B cell (primary cell): Measurements from ENCODE around the gene ABR. TPM values are rescaled to one million over a fixed set of nuclear protein-coding genes. Genes with fewer than 3 reads are reported as not detected.

Experiments used
- ATAC-seq: fragments of 200-7000 bp; cut with Tn5 transposase; one replicate; pipeline ENCODE4 v1.10.0; 2021; ENCODE audit warnings: low read depth, mild to moderate bottlenecking, moderate number of reproducible peaks, moderate library complexity
- CTCF ChIA-PET: fragments of 350-600 bp; sonication (Branson Sonifier 250); formaldehyde crosslinking; loops from one replicate; lab custom pipeline; 2021; ENCODE audit warnings: antibody characterized with exemption, inconsistent platforms; lab: Charles Lee
- POLR2A ChIA-PET: fragments of 350-600 bp; sonication (Branson Sonifier 250); formaldehyde crosslinking; loops from one replicate; lab custom pipeline; 2021; ENCODE audit warnings: antibody characterized with exemption; lab: Charles Lee
- DNase-seq: peaks from one replicate; pipeline ENCODE4 v3.0.0; 2013
- H2AFZ ChIP-seq: 2 replicates; pipeline ENCODE4 v1.6.1; 2012; ENCODE audit warnings: mild to moderate bottlenecking, low read depth, low read length; ENCODE audit not compliant: insufficient read depth, poor library complexity, severe bottlenecking
- H3K27ac ChIP-seq, 2 donors: 1 replicate in 1 of 2; 2 replicates in 1 of 2; pipeline ENCODE4 v1.5.1; 2012 to 2013; ENCODE audit warnings: low read length in 2 of 2, mild to moderate bottlenecking in 2 of 2, moderate library complexity in 1 of 2
- H3K27me3 ChIP-seq, 4 experiments: fragments of 200-600 bp in 1 of 4; sonication (generic) in 1 of 4; replicated peaks in 1 of 4; 1 replicate in 2 of 4; 2 replicates in 2 of 4; pipeline versions ENCODE4 v1.6.1 to v1.7.0; 2013 to 2016; ENCODE audit warnings: low read length in 3 of 4, mild to moderate bottlenecking in 2 of 4, mixed read lengths in 1 of 4, moderate library complexity in 1 of 4; ENCODE audit not compliant: insufficient read depth in 4 of 4, control insufficient read depth in 3 of 4; ENCODE audit errors: control extremely low read depth in 1 of 4
- H3K36me3 ChIP-seq, 2 experiments: replicated peaks in 1 of 2; 1 replicate in 1 of 2; 2 replicates in 1 of 2; pipeline versions ENCODE4 v1.6.1 to v1.7.1; 2013; ENCODE audit warnings: low read length in 1 of 2; ENCODE audit not compliant: insufficient read depth in 2 of 2, control insufficient read depth in 1 of 2; ENCODE audit errors: control extremely low read depth in 1 of 2, extremely low read depth in 1 of 2
- H3K4me1 ChIP-seq, 2 donors: fragments of 200-600 bp in 1 of 2; sonication (generic) in 1 of 2; 1 replicate in 1 of 2; 2 replicates in 1 of 2; pipeline versions ENCODE4 v1.5.1 to v1.6.1; 2013 to 2017; ENCODE audit warnings: low read length in 2 of 2; ENCODE audit not compliant: control insufficient read depth in 2 of 2, insufficient read depth in 2 of 2
- H3K4me2 ChIP-seq: replicated peaks from 2 replicates; pipeline ENCODE3; 2012; ENCODE audit warnings: mild to moderate bottlenecking, low read depth, low read length; ENCODE audit not compliant: poor library complexity, severe bottlenecking
- H3K4me3 ChIP-seq, 5 experiments: fragments of 200-600 bp in 1 of 5; sonication (generic) in 1 of 5; 1 replicate in 3 of 5; 2 replicates in 2 of 5; pipeline versions ENCODE4 v1.5.1 to v1.7.0; 2011 to 2016; ENCODE audit warnings: low read length in 4 of 5, mild to moderate bottlenecking in 4 of 5, low read depth in 2 of 5, control low read depth in 1 of 5, moderate library complexity in 1 of 5; ENCODE audit not compliant: insufficient read depth in 1 of 5; ENCODE audit errors: control extremely low read depth in 1 of 5, extremely low read depth in 1 of 5
- H3K79me2 ChIP-seq: fragments of 200-600 bp; sonication (generic); one replicate; pipeline ENCODE4 v1.6.0; 2016; ENCODE audit warnings: low read length; ENCODE audit not compliant: control insufficient read depth, insufficient read depth
- H3K9ac ChIP-seq: fragments of 200-600 bp; sonication (generic); 2 replicates; pipeline ENCODE4 v1.6.1; 2017; ENCODE audit warnings: mild to moderate bottlenecking, low read length, moderate library complexity
- H3K9me3 ChIP-seq, 3 donors: one replicate each; pipeline versions ENCODE4 v1.6.1 to v1.7.1; 2013; ENCODE audit warnings: low read length in 2 of 3; ENCODE audit not compliant: control insufficient read depth in 2 of 3, insufficient read depth in 1 of 3; ENCODE audit errors: control extremely low read depth in 1 of 3
- H4K20me1 ChIP-seq: 2 replicates; pipeline ENCODE4 v1.6.0; 2012; ENCODE audit warnings: mild to moderate bottlenecking, low read length; ENCODE audit not compliant: insufficient read depth, control insufficient read depth, poor library complexity, severe bottlenecking
- H3K27ac Mint-ChIP-seq: one replicate; pipeline ENCODE4 v1.8.0; 2021; ENCODE audit warnings: mixed read lengths
- H3K27me3 Mint-ChIP-seq: one replicate; pipeline ENCODE4 v1.8.0; 2021; ENCODE audit warnings: mixed read lengths
- H3K4me1 Mint-ChIP-seq: one replicate; pipeline ENCODE4 v1.8.0; 2021; ENCODE audit warnings: mixed read lengths
- H3K4me3 Mint-ChIP-seq: one replicate; pipeline ENCODE4 v1.8.0; 2021; ENCODE audit warnings: mixed read lengths
- H3K9me3 Mint-ChIP-seq: one replicate; pipeline ENCODE4 v1.8.0; 2022; ENCODE audit warnings: mixed read lengths; ENCODE audit not compliant: insufficient read depth
- EZH2 ChIP-seq: IDR thresholded peaks from 2 replicates; pipeline ENCODE4 v1.6.1; 2012; ENCODE audit warnings: borderline replicate concordance, low read depth, mild to moderate bottlenecking, moderate library complexity, low read length; ENCODE audit not compliant: insufficient read depth, poor library complexity, severe bottlenecking
- WGBS: methylation state at CpG from one replicate; pipeline ENCODE4 v1.1.5; 2013; ENCODE audit warnings: missing lambda C conversion rate; ENCODE audit not compliant: insufficient coverage; 5-methylcytosine and 5-hydroxymethylcytosine counted together
- intact Hi-C: fragments of 100-400 bp; cut with micrococcal nuclease; formaldehyde crosslinking; loops from one replicate; pipeline ENCODE4 v1.10.0; 2022
- polyA plus RNA-seq: library from polyadenylated mRNA; depleted of rRNA; stranded (reverse); fragments of >200 nt; gene quantifications from 2 replicates; pipeline ENCODE4 v1.2.3, GENCODE V29; 2012
- total RNA-seq, 2 donors: library from RNA; stranded (reverse); fragments of 120-200 nt in 1 of 2; gene quantifications; 1 replicate in 1 of 2; 2 replicates in 1 of 2; pipeline versions ENCODE4 v1.2.3 to v1.2.4, GENCODE V29; 2013 to 2022
- TF ChIP-seq, protein P1 (sequence below): fragments of 200-600 bp; IDR thresholded peaks from one replicate; pipeline ENCODE4 v1.8.0; 2022; ENCODE audit warnings: antibody characterized with exemption, mild to moderate bottlenecking

Gene ABR
- total and polyA plus RNA-seq, 2 donors (not counting 1 experiment from before 2014, with no cell fraction given) = 79.8 to 262 TPM

- Histone ChIP-seq H3K4me1 (peaks cover 12% of the 10 kb centered on the region in 2 donors), H3K79me2 (peaks cover 76% of the 10 kb centered on the region), H3K4me2 (peak overlapping the region; percentile 51), H3K9me3 (peaks cover 0 to 4% (median under 1%) of the 10 kb centered on the region in 3 donors), H3K9ac (no peak overlapping the region), H3K27me3 (no peaks in the 10 kb centered on the region), H3K27ac (no peak overlapping the region), H4K20me1 (peaks cover 92% of the 10 kb centered on the region), H2AFZ (no peak overlapping the region), H3K36me3 (peaks cover 2 to 9% of the 10 kb centered on the region in 2 experiments), H3K4me3 (no peak overlapping the region)
- intact Hi-C loops = loop anchor here (2.0 kb wide), 2 partner anchors 63 to 135 kb away; no protein-coding TSS in a partner anchor
- ATAC-seq (no peak), DNase-seq (no peak)
- H3K27me3 Mint-ChIP-seq = no peaks in the 10 kb centered on the region
- peaks cover 15% of the 10 kb centered on the region for H3K4me1 Mint-ChIP-seq
- 73% methylated on average over 22 of the region's 24 CpGs for WGBS
- no peaks in the 10 kb centered on the region for H3K9me3 Mint-ChIP-seq
- ChIA-PET CTCF (interaction anchor here (1.0 to 6.2 kb wide), 11 partner anchors 18 to 209 kb away, joined by 3 to 138 read pairs (median 7); no protein-coding TSS in a partner anchor), POLR2A (no interaction called here)
- H3K4me3 Mint-ChIP-seq = no peak overlapping the region
- TF ChIP-seq EZH2 = no peak
- TF ChIP-seq, protein P1, sequence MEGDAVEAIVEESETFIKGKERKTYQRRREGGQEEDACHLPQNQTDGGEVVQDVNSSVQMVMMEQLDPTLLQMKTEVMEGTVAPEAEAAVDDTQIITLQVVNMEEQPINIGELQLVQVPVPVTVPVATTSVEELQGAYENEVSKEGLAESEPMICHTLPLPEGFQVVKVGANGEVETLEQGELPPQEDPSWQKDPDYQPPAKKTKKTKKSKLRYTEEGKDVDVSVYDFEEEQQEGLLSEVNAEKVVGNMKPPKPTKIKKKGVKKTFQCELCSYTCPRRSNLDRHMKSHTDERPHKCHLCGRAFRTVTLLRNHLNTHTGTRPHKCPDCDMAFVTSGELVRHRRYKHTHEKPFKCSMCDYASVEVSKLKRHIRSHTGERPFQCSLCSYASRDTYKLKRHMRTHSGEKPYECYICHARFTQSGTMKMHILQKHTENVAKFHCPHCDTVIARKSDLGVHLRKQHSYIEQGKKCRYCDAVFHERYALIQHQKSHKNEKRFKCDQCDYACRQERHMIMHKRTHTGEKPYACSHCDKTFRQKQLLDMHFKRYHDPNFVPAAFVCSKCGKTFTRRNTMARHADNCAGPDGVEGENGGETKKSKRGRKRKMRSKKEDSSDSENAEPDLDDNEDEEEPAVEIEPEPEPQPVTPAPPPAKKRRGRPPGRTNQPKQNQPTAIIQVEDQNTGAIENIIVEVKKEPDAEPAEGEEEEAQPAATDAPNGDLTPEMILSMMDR = no peak
- no peak overlapping the region for H3K27ac Mint-ChIP-seq
Observed at GRCh38 chr17:1123393-1123831, 56.4 kb downstream of the ABR start.
